Kidney tubule cell (primary cell): ENCODE results near the gene INHBB.

Experiments used
- DNase-seq: peaks from one replicate; pipeline ENCODE4 v3.0.0-alpha.2; 2018; ENCODE audit warnings: low spot score

Gene INHBB

DNA sequence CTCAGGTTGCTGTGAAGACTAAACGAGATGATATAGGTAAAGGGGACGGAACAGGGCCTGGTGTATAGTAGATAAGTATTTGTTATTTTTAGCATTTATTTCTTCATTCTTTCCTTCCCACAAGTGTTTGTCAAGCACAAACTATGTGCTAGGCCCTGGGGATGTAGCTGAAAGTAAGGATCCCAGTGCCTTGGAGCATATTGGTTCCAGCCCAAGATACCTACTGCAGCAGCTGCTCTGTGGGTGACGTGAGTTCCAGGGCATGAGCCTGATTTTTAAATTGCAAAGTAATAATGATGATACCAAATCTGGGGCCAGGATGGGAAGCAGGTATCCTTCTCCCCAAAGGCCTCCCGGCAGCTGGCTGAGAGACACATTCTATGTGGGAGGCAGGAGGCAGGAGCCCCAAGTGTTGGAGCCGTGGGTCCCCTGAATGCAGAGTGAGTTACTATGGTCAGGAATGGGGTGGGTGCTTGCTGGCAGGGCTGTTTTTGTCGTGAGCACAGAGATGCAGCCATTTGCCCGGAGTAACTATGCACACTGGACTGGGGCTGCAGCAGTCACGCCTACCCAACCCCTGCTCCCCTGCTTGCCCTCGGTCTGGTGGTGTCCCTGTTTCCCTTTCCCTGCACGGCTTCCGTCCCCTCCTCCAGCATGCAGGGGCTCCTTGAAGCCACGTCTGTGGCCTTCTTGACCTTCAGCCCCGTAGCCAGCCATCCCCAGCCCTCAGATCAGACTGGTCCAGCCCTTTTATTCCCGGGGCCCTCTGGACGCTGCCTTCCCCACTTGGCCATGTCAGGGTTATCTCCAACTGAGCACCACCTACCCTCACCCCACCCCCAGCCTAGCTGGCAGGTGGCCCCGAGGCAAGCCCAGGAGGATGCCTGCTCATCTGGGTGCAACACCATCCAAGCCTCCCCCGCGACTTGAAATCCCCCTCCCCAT is 52.4 kb downstream of the INHBB start:
- DNase-seq, result peak; percentile 48

DNA sequence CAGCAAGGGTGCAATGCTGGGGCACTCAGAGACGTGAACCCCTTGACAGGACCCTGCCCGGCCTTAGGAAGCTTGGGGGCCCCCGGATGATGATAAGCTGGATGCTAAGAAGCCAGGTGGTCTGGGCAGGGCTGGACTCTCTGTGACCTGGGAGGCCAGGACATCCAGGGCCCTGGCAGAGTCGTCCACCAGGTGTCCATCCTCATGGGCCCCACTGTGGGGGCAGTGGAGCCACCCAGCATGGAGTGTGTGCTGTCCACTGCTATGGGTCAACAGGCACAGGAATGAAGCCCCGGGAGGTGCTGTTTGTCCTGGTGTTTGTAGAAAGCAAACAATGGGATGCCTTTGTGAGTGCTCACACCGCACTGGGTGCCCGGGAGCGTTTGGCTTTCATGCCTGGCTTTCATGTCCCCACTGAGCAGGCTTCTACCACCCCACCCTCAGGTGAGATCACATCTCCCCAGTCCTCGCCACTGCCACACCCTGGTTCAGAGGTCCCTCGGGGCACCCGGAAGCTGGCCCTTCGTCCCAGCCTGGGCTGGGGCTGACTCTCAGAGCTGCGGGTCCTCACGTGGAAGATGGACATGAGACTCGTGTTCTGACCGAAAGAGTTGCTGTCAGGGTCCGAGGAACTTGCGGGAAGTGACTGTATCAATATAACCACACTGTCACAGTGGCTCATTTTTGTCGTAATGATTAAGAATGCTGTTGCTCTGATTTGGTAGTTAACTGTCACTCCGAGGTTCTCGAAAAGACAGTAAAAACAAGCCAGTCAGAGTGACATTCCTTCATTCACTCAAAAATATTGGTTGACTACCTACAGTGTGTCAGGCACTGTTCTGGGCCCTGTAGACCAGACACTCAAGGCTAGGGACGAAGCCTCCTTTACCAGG is 53.3 kb downstream of the INHBB start:
- DNase-seq, result peak; percentile 92

DNA sequence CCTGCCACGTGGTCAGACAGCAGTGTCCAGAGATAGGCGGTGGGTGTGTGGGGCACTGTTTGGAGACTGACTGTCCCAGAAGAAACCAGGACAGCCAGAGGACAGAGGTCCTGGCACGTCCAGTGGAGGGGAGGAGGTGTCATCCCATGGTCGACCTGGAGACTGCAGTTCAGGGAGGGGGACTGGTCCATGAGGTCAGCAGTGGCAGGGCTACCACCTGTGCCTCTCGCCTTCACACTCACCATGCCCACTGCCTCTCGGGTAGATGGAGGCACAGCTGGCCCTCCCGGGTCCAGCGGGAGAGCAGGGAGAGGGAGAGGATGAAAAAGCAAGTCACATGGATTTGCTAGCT is 53.9 kb downstream of the INHBB start:
- DNase-seq, result no peak

DNA sequence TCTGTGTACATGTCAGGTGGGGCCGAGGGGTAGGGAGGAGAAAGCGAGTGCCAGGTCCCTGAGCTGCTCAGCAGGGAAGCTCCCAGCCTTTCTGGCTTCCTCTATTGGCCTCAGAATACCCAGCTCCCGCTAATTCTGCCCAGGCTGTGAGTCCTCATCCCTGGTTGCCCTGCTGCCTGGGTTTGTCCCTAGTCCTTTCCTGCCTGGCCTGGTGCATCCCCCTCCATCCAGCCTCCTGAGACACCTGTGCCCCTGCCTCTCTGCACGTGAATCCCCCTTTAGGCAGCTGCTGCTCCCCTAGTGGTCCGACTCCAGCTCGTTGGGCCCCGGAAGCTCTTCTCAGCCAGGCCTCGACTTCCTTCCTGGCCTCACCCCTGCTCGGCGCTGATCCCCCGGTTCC is 54.6 kb downstream of the INHBB start:
- DNase-seq, result no peak
